ENCODE results near the gene MED1.
A peak's percentile ranks its signal among the peaks of the same experiment; 100 is the strongest.

Gene MED1

GRCh38 chr17:39450847-39451581 lies at the start of gene MED1 (continued):
- TF ChIP-seq PATZ1 (tag by site-specific recombination; IDR thresholded peaks at IDR 0.05) (peak; percentile 79), ZNF555 (tag by site-specific recombination; conservative IDR thresholded peaks at IDR 0.05) (no peak), ZXDB (tag by site-specific recombination; IDR thresholded peaks at IDR 0.05) (peak; percentile 52), ZNF140 (tag by site-specific recombination; IDR thresholded peaks at IDR 0.05) (no peak), KLF16 (tag by site-specific recombination; IDR thresholded peaks at IDR 0.05) (peak; percentile 68), MEIS1 (CRISPR knock-in tag; IDR thresholded peaks at IDR 0.05; ENCODE audit: borderline replicate concordance) (no peak), RBAK (tag by site-specific recombination; IDR thresholded peaks at IDR 0.05) (no peak), ZNF529 (tag by site-specific recombination; IDR thresholded peaks at IDR 0.05; ENCODE audit: insufficient replicate concordance) (no peak), ZNF23 (tag by site-specific recombination; IDR thresholded peaks at IDR 0.05; ENCODE audit: borderline replicate concordance) (no peak), ZNF558 (tag by site-specific recombination; IDR thresholded peaks at IDR 0.05) (0 out of 2 replicates have a peak, but pooled peaks have one; percentile 33), ZFP69B (tag by site-specific recombination; IDR thresholded peaks at IDR 0.05) (peak; percentile 38; the same call in 1 of the 2 replicates), ZNF146 (tag by site-specific recombination; IDR thresholded peaks at IDR 0.05) (no peak), PRDM10 (tag by site-specific recombination; IDR thresholded peaks at IDR 0.05) (0 out of 2 replicates have a peak, but pooled peaks have one; percentile 29), BCL11A (tag by site-specific recombination; IDR thresholded peaks at IDR 0.05; ENCODE audit: low read depth) (0 out of 2 replicates have a peak, but pooled peaks have one; percentile 56), ZNF792 (tag by site-specific recombination; IDR thresholded peaks at IDR 0.05) (no peak), ZNF513 (tag by site-specific recombination; IDR thresholded peaks at IDR 0.05) (0 out of 2 replicates have a peak, but pooled peaks have one; percentile 15), YY1 (tag by site-specific recombination; IDR thresholded peaks at IDR 0.05) (peak; percentile 92), ZNF202 (tag by site-specific recombination; IDR thresholded peaks at IDR 0.05; ENCODE audit: borderline replicate concordance) (no peak), SCRT2 (tag by site-specific recombination; IDR thresholded peaks at IDR 0.05) (no peak), ZNF133 (tag by site-specific recombination; IDR thresholded peaks at IDR 0.05) (no peak), ELK4 (IDR thresholded peaks at IDR 0.05; ENCODE audit: borderline replicate concordance, low read depth, low read length) (no peak), SP7 (tag by site-specific recombination; IDR thresholded peaks at IDR 0.05) (peak; percentile 59), ZNF610 (tag by site-specific recombination; IDR thresholded peaks at IDR 0.05; ENCODE audit: borderline replicate concordance) (no peak), ZBTB17 (tag by site-specific recombination; IDR thresholded peaks at IDR 0.05) (peak; percentile 58), ZNF707 (tag by site-specific recombination; IDR thresholded peaks at IDR 0.05) (no peak), ZNF354C (tag by site-specific recombination; IDR thresholded peaks at IDR 0.05; ENCODE audit: borderline replicate concordance, low read depth) (no peak), AEBP2 (tag by site-specific recombination; IDR thresholded peaks at IDR 0.05; ENCODE audit: borderline replicate concordance) (no peak), ZNF654 (tag by site-specific recombination; IDR thresholded peaks at IDR 0.05; ENCODE audit: low read depth) (no peak), ZNF16 (tag by site-specific recombination; IDR thresholded peaks at IDR 0.05; ENCODE audit: low read depth) (no peak), ZNF660 (tag by site-specific recombination; IDR thresholded peaks at IDR 0.05) (peak; percentile 59), ZIC2 (tag by site-specific recombination; IDR thresholded peaks at IDR 0.05) (peak; percentile 37; the same call in 1 of the 2 replicates)

Data from HEK293 (cell line).